Neural progenitor cell (in vitro differentiated cells): ENCODE data around the gene SHQ1. TPM values are rescaled to one million over a fixed set of nuclear protein-coding genes. Genes with fewer than 3 reads are reported as not detected.

Experiments used
- DNase-seq: peaks from one replicate; pipeline ENCODE4 v3.0.0-alpha.2; 2016; ENCODE audit warnings: low spot score
- H2AFZ ChIP-seq: fragments of 200-600 bp; sonication (generic); replicated peaks from 2 replicates; pipeline ENCODE4 v1.6.1; 2016; ENCODE audit warnings: antibody characterized with exemption
- H3F3A ChIP-seq: fragments of 200-600 bp; sonication (generic); 2 replicates; pipeline ENCODE4 v1.6.1; 2016; ENCODE audit warnings: antibody characterized with exemption, low read depth
- H3K27ac ChIP-seq: fragments of 200-600 bp; sonication (generic); 2 replicates; pipeline ENCODE4 v1.5.1; 2016; ENCODE audit warnings: mild to moderate bottlenecking
- H3K27me3 ChIP-seq: fragments of 200-600 bp; sonication (generic); 2 replicates; pipeline ENCODE4 v1.6.1; 2016; ENCODE audit warnings: mild to moderate bottlenecking, moderate library complexity
- H3K36me3 ChIP-seq: fragments of 200-600 bp; sonication (generic); 2 replicates; pipeline ENCODE4 v1.5.1; 2016
- H3K4me1 ChIP-seq: fragments of 200-600 bp; sonication (generic); 2 replicates; pipeline ENCODE4 v1.6.1; 2016; ENCODE audit warnings: mixed run types
- H3K4me2 ChIP-seq: fragments of 200-600 bp; sonication (generic); 2 replicates; pipeline ENCODE4 v1.6.1; 2016
- H3K4me3 ChIP-seq: fragments of 200-600 bp; sonication (generic); 2 replicates; pipeline ENCODE4 v1.5.1; 2016
- H3K79me2 ChIP-seq: fragments of 200-600 bp; sonication (generic); 2 replicates; pipeline ENCODE4 v1.6.1; 2016; ENCODE audit warnings: low read depth
- H3K9ac ChIP-seq: fragments of 200-600 bp; sonication (generic); 2 replicates; pipeline ENCODE4 v1.6.1; 2016
- H3K9me3 ChIP-seq: fragments of 200-600 bp; sonication (generic); 2 replicates; pipeline ENCODE4 v1.5.1; 2016; ENCODE audit warnings: low read depth
- H4K20me1 ChIP-seq: fragments of 200-600 bp; sonication (generic); 2 replicates; pipeline ENCODE4 v1.6.1; 2016; ENCODE audit warnings: low read depth
- H3K27ac Mint-ChIP-seq: 3 replicates; pipeline ENCODE4 v1.8.0; 2021; ENCODE audit warnings: mixed read lengths
- H3K27me3 Mint-ChIP-seq: 2 replicates; pipeline ENCODE4 v1.8.0; 2022; ENCODE audit warnings: low read depth, mild to moderate bottlenecking, inconsistent platforms, moderate library complexity, mixed read lengths; ENCODE audit not compliant: insufficient read depth
- H3K36me3 Mint-ChIP-seq: 3 replicates; pipeline ENCODE4 v1.8.0; 2021; ENCODE audit warnings: mixed read lengths
- H3K4me1 Mint-ChIP-seq: 3 replicates; pipeline ENCODE4 v1.8.0; 2021; ENCODE audit warnings: mixed read lengths
- H3K4me3 Mint-ChIP-seq: 3 replicates; pipeline ENCODE4 v1.8.0; 2021; ENCODE audit warnings: mild to moderate bottlenecking, moderate library complexity, mixed read lengths
- H3K9me3 Mint-ChIP-seq: 3 replicates; pipeline ENCODE4 v1.8.0; 2020; ENCODE audit warnings: mixed read lengths
- EZH2 ChIP-seq: fragments of 200-600 bp; sonication (generic); IDR thresholded peaks from 2 replicates; pipeline ENCODE4 v1.6.1; 2017; ENCODE audit warnings: antibody characterized with exemption, mild to moderate bottlenecking, moderate library complexity
- EZH2phosphoT487 ChIP-seq: fragments of 200-600 bp; sonication (generic); IDR thresholded peaks from 2 replicates; pipeline ENCODE4 v1.6.1; 2017; ENCODE audit warnings: antibody characterized with exemption
- total RNA-seq: library from RNA; depleted of rRNA; stranded (reverse); fragments of >200 nt; gene quantifications from 2 replicates; pipeline ENCODE4 v1.2.3, GENCODE V29; 2015; ENCODE audit warnings: low replicate concordance
- TF ChIP-seq, protein P1 (sequence below): fragments of 200-600 bp; sonication (generic); IDR thresholded peaks from 2 replicates; pipeline ENCODE4 v1.5.1; 2017; ENCODE audit warnings: antibody characterized with exemption, mild to moderate bottlenecking

The SHQ1 gene
- total RNA-seq, 1 donor from 2014 or later, result 21.3 TPM

DNA sequence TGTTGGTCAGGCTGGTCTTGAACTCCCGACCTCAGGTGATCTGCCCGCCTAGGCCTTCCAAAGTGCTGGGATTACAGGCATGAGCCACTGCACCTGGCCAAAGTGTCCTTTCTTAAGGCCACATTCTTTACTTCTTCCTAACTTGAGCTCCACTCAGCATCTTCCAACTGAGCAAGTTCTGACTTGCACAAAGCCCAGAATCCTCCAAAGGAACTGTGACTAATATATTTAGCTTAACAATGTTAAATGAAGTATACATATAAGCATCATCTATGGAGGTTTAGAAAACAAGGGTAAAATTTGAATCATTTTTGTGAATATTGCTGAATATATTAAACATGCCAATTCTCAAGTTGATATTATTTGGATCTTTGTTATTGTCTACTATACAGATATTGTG, 93.7 kb downstream of the SHQ1 start:
- peaks cover 4% of the 10 kb centered on the region for H3K4me1 Mint-ChIP-seq
- no peaks in the 10 kb centered on the region for H3K27me3 ChIP-seq
- no peaks in the 10 kb centered on the region for H3K36me3 ChIP-seq
- no peak overlapping the region for H2AFZ ChIP-seq
- no peaks in the 10 kb centered on the region for H4K20me1 ChIP-seq
- H3K9ac ChIP-seq, result no peak overlapping the region
- H3K9me3 Mint-ChIP-seq, result no peaks in the 10 kb centered on the region
- no peak overlapping the region for H3K4me3 ChIP-seq
- TF ChIP-seq, protein P1, sequence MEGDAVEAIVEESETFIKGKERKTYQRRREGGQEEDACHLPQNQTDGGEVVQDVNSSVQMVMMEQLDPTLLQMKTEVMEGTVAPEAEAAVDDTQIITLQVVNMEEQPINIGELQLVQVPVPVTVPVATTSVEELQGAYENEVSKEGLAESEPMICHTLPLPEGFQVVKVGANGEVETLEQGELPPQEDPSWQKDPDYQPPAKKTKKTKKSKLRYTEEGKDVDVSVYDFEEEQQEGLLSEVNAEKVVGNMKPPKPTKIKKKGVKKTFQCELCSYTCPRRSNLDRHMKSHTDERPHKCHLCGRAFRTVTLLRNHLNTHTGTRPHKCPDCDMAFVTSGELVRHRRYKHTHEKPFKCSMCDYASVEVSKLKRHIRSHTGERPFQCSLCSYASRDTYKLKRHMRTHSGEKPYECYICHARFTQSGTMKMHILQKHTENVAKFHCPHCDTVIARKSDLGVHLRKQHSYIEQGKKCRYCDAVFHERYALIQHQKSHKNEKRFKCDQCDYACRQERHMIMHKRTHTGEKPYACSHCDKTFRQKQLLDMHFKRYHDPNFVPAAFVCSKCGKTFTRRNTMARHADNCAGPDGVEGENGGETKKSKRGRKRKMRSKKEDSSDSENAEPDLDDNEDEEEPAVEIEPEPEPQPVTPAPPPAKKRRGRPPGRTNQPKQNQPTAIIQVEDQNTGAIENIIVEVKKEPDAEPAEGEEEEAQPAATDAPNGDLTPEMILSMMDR, result no peak
- no peak for TF ChIP-seq EZH2
- TF ChIP-seq EZH2phosphoT487, result no peak
- no peak overlapping the region for H3K4me2 ChIP-seq
- H3K27ac Mint-ChIP-seq, result no peak overlapping the region
- H3K4me3 Mint-ChIP-seq, result no peak overlapping the region
- no peaks in the 10 kb centered on the region for H3K9me3 ChIP-seq
- no peaks in the 10 kb centered on the region for H3K36me3 Mint-ChIP-seq
- no peaks in the 10 kb centered on the region for H3K4me1 ChIP-seq
- H3K27ac ChIP-seq, result no peak overlapping the region
- no peaks in the 10 kb centered on the region for H3K79me2 ChIP-seq
- no peaks in the 10 kb centered on the region for H3F3A ChIP-seq
- H3K27me3 Mint-ChIP-seq, result no peaks in the 10 kb centered on the region
- no peak for DNase-seq

DNA sequence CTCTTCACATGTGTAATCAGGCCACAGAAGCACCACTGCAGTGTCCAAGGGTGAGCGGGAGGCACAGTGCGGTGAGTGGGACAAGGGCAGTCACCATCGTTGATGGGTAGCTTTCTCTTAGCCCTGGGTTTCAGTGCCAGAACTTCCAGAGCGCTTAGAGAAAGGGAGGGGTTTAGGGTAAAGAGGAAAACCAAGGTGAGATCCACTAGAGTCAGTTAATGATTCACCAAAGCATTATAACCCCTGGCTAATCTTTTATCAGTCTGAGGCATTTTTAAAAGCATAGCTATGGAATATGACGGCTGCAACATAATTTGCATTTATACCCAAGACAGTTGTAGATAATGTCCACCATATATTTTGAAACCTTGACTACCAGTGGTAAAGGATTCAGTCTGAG, 94.8 kb downstream of the SHQ1 start:
- DNase-seq, result no peak
- Histone ChIP-seq H3K4me2 (no peak overlapping the region), H4K20me1 (no peaks in the 10 kb centered on the region), H3K4me1 (no peaks in the 10 kb centered on the region), H3K27ac (no peak overlapping the region), H2AFZ (no peak overlapping the region), H3K4me3 (no peak overlapping the region), H3F3A (no peaks in the 10 kb centered on the region), H3K36me3 (no peaks in the 10 kb centered on the region), H3K79me2 (no peaks in the 10 kb centered on the region), H3K9ac (no peak overlapping the region), H3K9me3 (no peaks in the 10 kb centered on the region), H3K27me3 (no peaks in the 10 kb centered on the region)
- H3K4me3 Mint-ChIP-seq, result no peak overlapping the region
- H3K9me3 Mint-ChIP-seq, result no peaks in the 10 kb centered on the region
- no peak overlapping the region for H3K27ac Mint-ChIP-seq
- H3K27me3 Mint-ChIP-seq, result no peaks in the 10 kb centered on the region
- TF ChIP-seq, protein P1, result no peak
- TF ChIP-seq EZH2phosphoT487 (no peak), EZH2 (no peak)
- peaks cover 4% of the 10 kb centered on the region for H3K4me1 Mint-ChIP-seq
- no peaks in the 10 kb centered on the region for H3K36me3 Mint-ChIP-seq

DNA sequence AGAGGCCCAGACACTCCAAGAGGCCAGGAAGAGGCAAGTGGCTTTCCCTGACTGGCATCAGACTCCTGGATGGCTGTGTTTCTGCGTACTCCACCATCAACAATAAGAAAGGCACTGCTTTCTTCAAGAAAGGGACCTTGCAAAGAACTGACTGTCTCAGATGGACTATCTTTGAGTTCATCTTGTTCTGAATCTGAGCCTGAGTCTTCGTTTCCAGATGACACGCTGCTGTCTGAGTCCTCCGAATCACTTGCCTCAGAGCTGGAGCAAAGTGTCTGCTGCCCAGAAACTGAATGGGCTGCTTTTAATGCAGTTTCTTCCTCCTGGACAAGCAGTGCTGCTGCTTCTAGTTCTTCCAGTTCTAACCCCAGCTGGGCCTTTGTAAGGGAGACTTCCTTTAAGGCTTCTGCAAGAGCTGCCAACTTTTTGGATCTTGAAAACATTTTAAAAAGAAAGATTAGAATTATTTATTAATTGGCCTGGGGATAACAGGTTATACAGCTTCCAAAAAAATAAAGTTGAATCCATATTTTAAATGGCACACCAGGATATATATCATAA, 97.8 kb downstream of the SHQ1 start:
- peaks cover 2% of the 10 kb centered on the region for H3K4me1 ChIP-seq
- H3F3A ChIP-seq, result no peaks in the 10 kb centered on the region
- Mint-ChIP-seq H3K36me3 (no peaks in the 10 kb centered on the region), H3K4me3 (no peak overlapping the region), H3K27ac (no peak overlapping the region), H3K27me3 (peaks cover 2% of the 10 kb centered on the region), H3K9me3 (no peaks in the 10 kb centered on the region), H3K4me1 (peaks cover 10% of the 10 kb centered on the region)
- TF ChIP-seq EZH2, result no peak
- TF ChIP-seq, protein P1, result no peak
- H2AFZ ChIP-seq, result no peak overlapping the region
- H3K9me3 ChIP-seq, result no peaks in the 10 kb centered on the region
- no peaks in the 10 kb centered on the region for H4K20me1 ChIP-seq
- H3K27me3 ChIP-seq, result no peaks in the 10 kb centered on the region
- no peak overlapping the region for H3K4me3 ChIP-seq
- no peak overlapping the region for H3K27ac ChIP-seq
- no peaks in the 10 kb centered on the region for H3K36me3 ChIP-seq
- H3K9ac ChIP-seq, result no peak overlapping the region
- DNase-seq, result peak; percentile 8
- no peaks in the 10 kb centered on the region for H3K79me2 ChIP-seq
- no peak overlapping the region for H3K4me2 ChIP-seq
